ENCODE measurements around the gene ZNF740. TPM values are rescaled to one million over a fixed set of nuclear protein-coding genes. Genes with fewer than 3 reads are reported as not detected.
A peak's percentile ranks its signal among the peaks of the same experiment; 100 is the strongest.

The ZNF740 gene
- total and polyA plus RNA-seq, 2 of the 8 experiments (the other 6 are each of a cell fraction or from before 2014, with no cell fraction given) = 8.2 to 40.0 TPM

GRCh38 chr12:53211476-53212381 is 31.2 kb downstream of the ZNF740 start (continued):
- TF ChIP-seq CTCF (IDR thresholded peaks at IDR 0.05; ENCODE audit: control extremely low read depth in 1 of 3, insufficient read depth in 1 of 3, low read depth in 1 of 3, low read length in 3 of 3) = peak in 2 of 3 experiments; percentile 70 to 81; a peak in 3 of 4 replicates
- no peak for TF ChIP-seq SAP30 (IDR thresholded peaks at IDR 0.05; ENCODE audit: insufficient read depth, insufficient replicate concordance, low read length)
- TF ChIP-seq SUZ12 (IDR thresholded peaks at IDR 0.05; ENCODE audit: low read length) = no peak
- no peak for TF ChIP-seq CBX5 (IDR thresholded peaks at IDR 0.05; ENCODE audit: low read depth, low read length)
- TF ChIP-seq MAX (IDR thresholded peaks at IDR 0.05) = 0 out of 2 replicates have a peak, but pooled peaks have one; percentile 32
- TF ChIP-seq ASH2L (IDR thresholded peaks at IDR 0.05; ENCODE audit: low read length) = no peak
